ENCODE results near the gene DNAJB14.

DNAJB14 gene

DNA sequence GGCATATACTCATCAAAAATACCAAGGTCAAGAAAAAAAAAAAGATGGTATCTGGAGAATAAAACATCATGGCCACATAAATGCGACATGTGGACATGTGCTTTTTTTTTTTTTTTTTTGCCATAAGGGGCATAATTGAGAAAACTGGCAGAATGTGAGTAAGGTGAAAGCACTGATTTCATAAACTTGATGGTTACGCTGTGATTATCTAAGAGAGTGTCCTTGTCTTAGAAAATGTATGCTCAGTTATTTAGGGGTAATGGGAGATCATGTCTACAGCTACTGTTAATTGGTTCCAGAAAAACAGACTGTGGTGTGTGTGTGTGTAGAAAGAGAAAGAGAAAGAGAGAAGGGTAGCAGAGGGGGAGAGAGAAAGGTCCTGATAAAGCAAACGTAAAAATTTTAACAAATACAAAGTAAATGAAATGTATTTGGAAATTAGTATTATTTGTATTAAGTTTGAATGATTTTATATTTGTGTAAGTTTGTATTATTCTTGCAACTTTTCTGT lies 8.1 kb downstream of the DNAJB14 start:
- TF ChIP-seq FOXM1 (IDR thresholded peaks at IDR 0.05; ENCODE audit: borderline replicate concordance, low read depth) (no peak), EP300 (IDR thresholded peaks at IDR 0.05; ENCODE audit: borderline replicate concordance) (no peak), RAD21 (IDR thresholded peaks at IDR 0.05; ENCODE audit: low read depth) (no peak), REST (IDR thresholded peaks at IDR 0.05; ENCODE audit: low read depth) (no peak), USF1 (IDR thresholded peaks at IDR 0.05) (no peak), EGR1 (IDR thresholded peaks at IDR 0.05) (no peak), TAF1 (IDR thresholded peaks at IDR 0.05; ENCODE audit: low read depth) (no peak), TCF12 (IDR thresholded peaks at IDR 0.05; ENCODE audit: low read depth) (no peak), ZBTB7A (IDR thresholded peaks at IDR 0.05; ENCODE audit: low read depth) (no peak)

DNA sequence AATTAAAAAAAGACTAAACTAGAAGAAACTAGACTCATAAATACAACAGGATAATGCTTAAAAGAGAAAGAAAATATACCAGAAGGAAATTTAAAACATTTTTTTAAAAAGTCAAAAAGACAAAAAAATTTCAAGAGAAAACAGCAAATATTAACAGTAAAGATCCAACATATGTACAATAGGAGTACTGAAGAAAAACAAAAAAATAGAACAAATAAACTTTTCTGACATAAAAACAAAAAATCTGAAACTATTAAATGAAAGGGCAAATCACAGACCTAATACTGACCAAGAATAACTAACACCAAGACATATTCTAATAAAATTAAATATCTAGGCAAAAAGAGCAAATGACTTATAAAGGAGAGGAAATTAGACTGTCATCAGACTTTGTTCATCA lies 11.5 kb downstream of the DNAJB14 start:
- no peak for TF ChIP-seq CREB1 (IDR thresholded peaks at IDR 0.05; ENCODE audit: low read depth)
- no peak for TF ChIP-seq NFIC (IDR thresholded peaks at IDR 0.05)
- no peak for TF ChIP-seq TAF1 (IDR thresholded peaks at IDR 0.05; ENCODE audit: low read depth)
- no peak for TF ChIP-seq EGR1 (IDR thresholded peaks at IDR 0.05)
- TF ChIP-seq ZBTB7A (IDR thresholded peaks at IDR 0.05; ENCODE audit: low read depth): no peak
- TF ChIP-seq REST (IDR thresholded peaks at IDR 0.05; ENCODE audit: low read depth): no peak
- TF ChIP-seq, protein P1, sequence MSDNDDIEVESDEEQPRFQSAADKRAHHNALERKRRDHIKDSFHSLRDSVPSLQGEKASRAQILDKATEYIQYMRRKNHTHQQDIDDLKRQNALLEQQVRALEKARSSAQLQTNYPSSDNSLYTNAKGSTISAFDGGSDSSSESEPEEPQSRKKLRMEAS (IDR thresholded peaks at IDR 0.05): no peak
- TF ChIP-seq FOXM1 (IDR thresholded peaks at IDR 0.05; ENCODE audit: borderline replicate concordance, low read depth): no peak
- no peak for TF ChIP-seq EP300 (IDR thresholded peaks at IDR 0.05; ENCODE audit: borderline replicate concordance)
- no peak for TF ChIP-seq TCF12 (IDR thresholded peaks at IDR 0.05; ENCODE audit: low read depth)
- TF ChIP-seq TEAD4 (IDR thresholded peaks at IDR 0.05): no peak
- no peak for TF ChIP-seq RAD21 (IDR thresholded peaks at IDR 0.05; ENCODE audit: low read depth)
- TF ChIP-seq CEBPB (IDR thresholded peaks at IDR 0.05): no peak
- no peak for TF ChIP-seq YY1 (IDR thresholded peaks at IDR 0.05; ENCODE audit: low read depth)

GRCh38 chr4:99927566-99927965 lies 18.9 kb downstream of the DNAJB14 start:
- TF ChIP-seq ZBTB7A (IDR thresholded peaks at IDR 0.05; ENCODE audit: low read depth) (no peak), TEAD4 (IDR thresholded peaks at IDR 0.05) (no peak), EP300 (IDR thresholded peaks at IDR 0.05; ENCODE audit: borderline replicate concordance) (no peak), TCF12 (IDR thresholded peaks at IDR 0.05; ENCODE audit: low read depth) (no peak), TAF1 (IDR thresholded peaks at IDR 0.05; ENCODE audit: low read depth) (no peak), USF1 (IDR thresholded peaks at IDR 0.05) (no peak), NFIC (IDR thresholded peaks at IDR 0.05) (no peak)

GRCh38 chr4:99921174-99921573 lies 25.2 kb downstream of the DNAJB14 start:
- TF ChIP-seq EP300 (IDR thresholded peaks at IDR 0.05; ENCODE audit: borderline replicate concordance) (no peak), TAF1 (IDR thresholded peaks at IDR 0.05; ENCODE audit: low read depth) (no peak), EGR1 (IDR thresholded peaks at IDR 0.05) (no peak)

DNA sequence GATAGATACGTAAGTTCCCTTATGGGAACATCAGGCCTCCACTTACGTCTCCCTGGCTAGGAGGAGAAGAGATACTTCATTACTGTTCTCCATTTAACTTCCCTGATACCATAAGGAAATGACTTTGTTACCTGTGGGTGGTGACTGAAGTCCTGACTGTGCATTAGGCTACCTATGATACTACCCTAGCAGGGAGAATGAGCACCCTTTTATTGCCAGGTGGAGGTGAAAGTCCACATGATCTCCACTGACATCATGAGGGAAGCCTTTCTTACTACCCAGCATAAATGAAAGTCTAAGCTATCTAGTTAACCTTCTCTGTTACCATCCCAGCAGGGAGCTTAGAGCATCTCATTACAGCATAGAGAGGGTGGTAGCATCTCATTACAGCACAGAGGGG lies 27.8 kb downstream of the DNAJB14 start:
- TF ChIP-seq TAF1 (IDR thresholded peaks at IDR 0.05; ENCODE audit: low read depth) (no peak), NFIC (IDR thresholded peaks at IDR 0.05) (no peak), TCF12 (IDR thresholded peaks at IDR 0.05; ENCODE audit: low read depth) (no peak), EP300 (IDR thresholded peaks at IDR 0.05; ENCODE audit: borderline replicate concordance) (no peak), EGR1 (IDR thresholded peaks at IDR 0.05) (no peak), REST (IDR thresholded peaks at IDR 0.05; ENCODE audit: low read depth) (no peak), USF1 (IDR thresholded peaks at IDR 0.05) (no peak), CEBPB (IDR thresholded peaks at IDR 0.05) (no peak), FOXM1 (IDR thresholded peaks at IDR 0.05; ENCODE audit: borderline replicate concordance, low read depth) (no peak), CREB1 (IDR thresholded peaks at IDR 0.05; ENCODE audit: low read depth) (no peak), RAD21 (IDR thresholded peaks at IDR 0.05; ENCODE audit: low read depth) (no peak), TEAD4 (IDR thresholded peaks at IDR 0.05) (no peak), ZBTB7A (IDR thresholded peaks at IDR 0.05; ENCODE audit: low read depth) (no peak), YY1 (IDR thresholded peaks at IDR 0.05; ENCODE audit: low read depth) (no peak)
- TF ChIP-seq, protein P1 (IDR thresholded peaks at IDR 0.05): no peak

All from Ishikawa (cell line).